Ovary (tissue), 3 donors: ENCODE results near the gene ZNF766.

Source experiments
- CTCF ChIP-seq, 3 donors: fragments of 450-650 bp in 2 of 3; fragments of 200-600 bp in 1 of 3; IDR thresholded peaks; one replicate each; pipeline versions ENCODE4 v1.5.1 to v1.8.0; 2016 to 2022; ENCODE audit warnings: antibody characterized with exemption in 3 of 3, mild to moderate bottlenecking in 1 of 3
- EP300 ChIP-seq: sonication (generic); formaldehyde crosslinking; IDR thresholded peaks from one replicate; pipeline ENCODE4 v1.6.1; 2017; ENCODE audit warnings: antibody characterized with exemption
- POLR2A ChIP-seq: fragments of 450-650 bp; IDR thresholded peaks from one replicate; pipeline ENCODE4 v1.6.1; 2017; ENCODE audit warnings: antibody characterized with exemption, mild to moderate bottlenecking, moderate library complexity
- donor health status: DM: no; HTN: no; CAD: no.

- TF ChIP-seq POLR2A (no peak), CTCF (IDR thresholded peaks at IDR 0.05) (no peak), EP300 (no peak)
These were observed 53.0 kb downstream of the ZNF766 start for GRCh38 chr19:52322429-52322828.
